ENCODE data around the gene MCTP1.
A peak's percentile ranks its signal among the peaks of the same experiment; 100 is the strongest.
"Not testable (repeated sequence)": the region's sequence is repeated elsewhere in the genome, so short reads cannot be mapped to it uniquely, and the experiment has no call there.

MCTP1 gene

DNA sequence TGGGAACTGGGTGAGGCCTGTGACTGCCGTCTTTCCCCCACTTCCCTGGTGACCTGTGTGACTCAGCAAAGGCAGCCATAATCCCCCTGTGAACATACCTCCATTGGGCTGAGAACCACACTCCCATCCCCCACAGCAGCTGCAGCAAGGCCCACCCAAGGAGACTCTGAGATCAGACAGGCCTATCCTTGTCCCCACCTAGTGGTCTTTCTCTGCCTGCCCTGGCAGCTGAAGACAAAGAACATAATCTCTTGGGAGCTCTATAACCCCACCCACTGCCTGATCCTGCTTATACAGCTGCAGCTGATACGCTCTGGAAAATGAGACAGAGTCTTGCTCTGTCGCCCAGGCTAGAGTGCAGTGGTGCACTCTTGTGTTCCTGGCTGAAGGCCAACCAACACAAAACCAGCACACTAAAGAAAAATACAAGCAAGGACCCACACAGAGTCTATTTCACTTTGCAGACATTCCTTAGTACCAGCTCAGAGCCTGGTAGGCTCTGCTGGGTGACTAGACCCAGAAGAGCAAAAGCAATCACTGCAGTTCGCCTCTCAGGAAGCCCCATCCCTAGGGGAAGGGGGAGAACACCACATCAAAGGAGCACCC, 106.7 kb downstream of the MCTP1 start:
- DNase-seq (ENCODE audit: low spot score), result peak; percentile 57

DNA sequence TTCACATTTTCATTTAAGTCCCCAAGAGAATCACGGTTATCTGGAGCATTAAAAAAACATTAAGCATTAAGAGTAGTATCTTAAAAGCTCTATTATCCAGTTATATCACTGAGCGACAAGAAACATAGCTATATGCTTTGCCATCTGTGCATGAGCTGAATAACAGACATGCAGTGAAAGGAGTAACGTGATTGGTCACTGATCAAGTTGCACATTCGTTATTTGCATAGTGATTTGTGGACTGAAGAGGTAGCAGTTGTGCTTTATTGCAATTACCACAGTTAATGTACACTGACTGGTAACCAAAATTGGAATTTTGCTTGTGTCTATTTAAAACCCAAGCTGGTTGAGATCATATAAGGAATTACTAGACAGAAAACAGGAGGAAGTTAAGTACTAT, 107.4 kb downstream of the MCTP1 start:
- no peak for DNase-seq (ENCODE audit: low spot score)

DNA sequence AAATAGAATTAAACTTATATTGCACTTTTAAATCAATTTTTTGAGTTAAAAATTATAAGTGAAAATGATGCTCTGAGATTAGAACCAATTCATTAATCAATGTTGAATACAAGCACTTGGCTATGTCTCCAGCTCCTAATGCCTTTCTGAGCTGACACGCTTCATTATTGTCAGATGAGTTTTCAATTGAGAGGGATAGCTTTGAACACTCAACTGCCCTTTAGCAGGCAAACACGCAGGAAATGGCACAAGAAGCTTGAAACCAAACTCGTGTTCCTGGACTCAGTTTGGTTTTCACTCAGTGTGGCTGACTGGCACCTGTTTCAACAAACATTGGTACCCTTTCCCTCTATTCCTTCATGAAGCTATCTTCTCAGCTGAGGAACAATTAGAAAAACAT, 109.8 kb downstream of the MCTP1 start:
- DNase-seq (ENCODE audit: low spot score), result no peak

DNA sequence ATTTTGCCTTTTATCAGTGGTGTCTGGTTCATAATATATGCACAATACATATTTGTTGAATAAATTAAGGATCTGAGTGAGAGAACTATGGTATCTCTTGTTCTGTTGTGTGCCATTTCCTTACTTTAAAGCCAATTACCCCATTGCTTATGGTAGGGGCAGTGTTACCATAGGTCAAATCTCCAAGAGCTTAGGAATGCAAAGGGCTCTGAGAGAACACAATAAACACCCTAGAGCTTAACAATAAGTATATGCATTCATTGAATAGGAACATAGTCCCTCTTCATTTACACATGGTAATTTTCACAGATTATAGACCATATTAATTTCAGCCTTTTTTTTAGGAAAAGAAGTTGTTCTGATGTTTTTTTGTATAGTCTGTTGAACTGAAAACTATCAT, 112.2 kb downstream of the MCTP1 start:
- peak; percentile 8 for DNase-seq (ENCODE audit: low spot score)

DNA sequence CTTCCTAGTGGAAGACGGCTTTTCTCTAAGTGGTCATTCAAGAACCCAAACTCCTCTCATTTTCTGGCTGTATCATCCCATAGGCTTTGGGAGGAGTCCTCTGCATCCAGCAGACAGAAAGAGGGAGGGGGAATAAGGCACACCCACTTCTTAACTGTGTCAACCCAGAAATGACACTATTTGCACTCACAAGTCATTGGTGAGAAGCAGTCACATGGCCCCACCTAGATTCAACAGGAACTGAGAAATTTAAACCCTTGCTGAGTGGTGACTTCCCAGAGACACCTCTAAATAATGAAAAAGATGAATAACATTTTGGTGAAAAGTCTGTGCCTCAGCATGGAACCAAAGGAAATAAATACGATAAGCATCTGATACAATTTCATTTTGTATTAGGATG, 120.0 kb downstream of the MCTP1 start:
- DNase-seq (ENCODE audit: low spot score), result no peak

DNA sequence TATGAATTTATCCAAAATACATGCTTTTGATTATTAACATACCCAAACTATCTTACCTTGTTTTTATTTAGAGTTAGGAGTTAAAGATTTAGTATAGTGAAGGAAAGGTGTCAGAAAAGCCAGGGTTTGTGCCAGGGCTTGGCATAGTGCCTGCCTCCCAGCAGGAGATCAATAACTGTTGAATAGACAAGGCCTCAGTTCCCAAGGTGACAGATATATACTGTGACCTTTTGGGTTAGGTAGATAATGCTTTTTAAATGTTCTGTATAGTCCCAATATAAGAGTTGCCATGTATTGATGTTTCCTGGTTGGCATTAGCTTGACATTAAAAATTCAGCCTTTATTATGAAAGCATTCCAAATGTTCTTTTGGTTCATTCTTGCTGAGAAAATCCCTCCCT, 121.8 kb downstream of the MCTP1 start:
- no peak for DNase-seq (ENCODE audit: low spot score)

DNA sequence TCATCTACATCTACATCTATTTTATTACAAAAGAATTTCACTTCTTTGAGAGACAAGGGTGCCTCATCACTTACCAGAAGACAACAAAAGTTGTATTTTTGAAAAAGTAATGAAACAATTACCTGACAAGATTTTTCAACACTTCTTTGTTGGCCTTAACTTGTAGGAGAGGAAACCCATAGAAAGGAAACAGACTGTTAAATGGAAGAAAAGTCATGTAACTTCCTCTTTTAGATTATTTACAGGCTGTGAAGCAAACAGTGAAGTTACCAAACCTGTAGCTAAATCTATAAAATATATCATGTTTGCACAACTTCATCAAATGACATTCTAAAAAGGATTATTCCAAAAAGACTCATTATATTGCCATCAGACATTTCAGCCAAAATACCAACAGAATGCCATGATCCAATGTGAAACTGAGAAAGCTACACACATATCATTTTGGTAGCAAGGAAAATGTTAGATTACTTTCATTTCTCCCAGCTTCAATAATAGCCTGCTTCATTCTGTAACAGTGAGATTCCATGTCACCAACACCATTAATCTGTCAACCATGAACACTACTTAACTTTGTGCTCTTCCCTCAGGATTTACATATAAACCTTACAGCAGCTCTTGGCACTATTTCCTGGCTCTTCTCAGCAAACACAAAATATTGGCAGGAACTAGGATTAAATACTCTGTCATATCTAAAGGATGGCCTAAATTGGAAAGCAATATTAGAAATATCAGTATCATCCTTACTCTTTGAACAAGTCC, 122.5 kb downstream of the MCTP1 start:
- no peak for DNase-seq (ENCODE audit: low spot score)

DNA sequence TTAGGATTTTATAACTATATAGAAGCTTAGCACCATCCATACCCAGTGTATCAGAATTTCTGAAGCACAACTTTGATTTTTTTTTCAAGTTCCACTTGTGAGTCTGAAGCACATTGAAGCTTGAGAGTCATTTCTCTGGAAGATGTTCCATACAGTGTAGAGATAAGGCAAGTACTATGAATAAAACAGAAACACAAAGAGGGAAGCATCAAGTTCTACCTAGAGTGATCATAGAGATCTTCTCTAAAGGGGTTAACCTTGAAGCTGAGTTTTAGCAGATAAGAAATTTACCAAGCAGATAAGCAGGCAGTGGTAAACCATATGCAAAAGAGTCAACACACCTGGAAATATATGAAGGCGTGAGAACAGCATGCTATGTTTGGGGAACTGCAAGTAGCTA, 125.3 kb downstream of the MCTP1 start:
- DNase-seq (ENCODE audit: low spot score), result no peak

DNA sequence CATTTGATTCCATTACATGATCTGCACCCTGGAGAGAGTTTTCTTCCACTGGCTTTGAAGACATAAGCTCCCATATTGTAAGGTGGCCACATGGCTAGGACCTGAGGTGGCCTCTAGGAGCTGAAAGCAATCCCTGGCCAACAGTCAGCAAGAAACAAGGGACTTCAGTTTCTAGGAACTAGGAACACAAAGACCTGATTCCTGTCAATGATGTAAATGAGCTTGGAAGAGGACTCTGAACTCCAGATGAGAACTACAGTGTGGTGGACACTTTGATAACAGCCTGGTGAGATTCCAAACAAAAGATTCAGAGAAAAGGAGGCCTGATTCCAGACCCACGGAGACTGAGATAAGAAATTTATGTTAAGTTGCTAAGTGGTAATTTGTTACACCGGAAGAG, 129.0 kb downstream of the MCTP1 start:
- DNase-seq (ENCODE audit: low spot score), result no peak

DNA sequence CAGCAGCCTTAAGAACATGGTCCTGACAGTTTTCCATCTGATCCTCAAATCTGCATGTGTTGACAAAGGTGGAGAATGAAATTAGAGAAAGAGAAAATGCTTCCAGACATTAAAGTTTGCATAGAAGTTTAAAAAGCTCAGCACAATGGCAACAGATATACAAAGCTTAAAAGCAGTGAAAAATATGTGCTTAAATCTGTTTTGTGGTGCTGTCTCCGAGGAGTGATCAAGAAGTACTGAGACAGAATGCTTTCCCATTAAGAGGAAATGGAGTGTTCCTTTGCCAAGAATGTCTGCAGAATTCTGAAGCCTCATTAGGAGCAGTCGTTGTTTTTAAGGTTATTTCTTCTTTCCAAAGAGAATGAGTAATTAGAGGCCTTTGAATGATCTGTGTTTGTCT, 131.4 kb downstream of the MCTP1 start:
- no peak for DNase-seq (ENCODE audit: low spot score)

DNA sequence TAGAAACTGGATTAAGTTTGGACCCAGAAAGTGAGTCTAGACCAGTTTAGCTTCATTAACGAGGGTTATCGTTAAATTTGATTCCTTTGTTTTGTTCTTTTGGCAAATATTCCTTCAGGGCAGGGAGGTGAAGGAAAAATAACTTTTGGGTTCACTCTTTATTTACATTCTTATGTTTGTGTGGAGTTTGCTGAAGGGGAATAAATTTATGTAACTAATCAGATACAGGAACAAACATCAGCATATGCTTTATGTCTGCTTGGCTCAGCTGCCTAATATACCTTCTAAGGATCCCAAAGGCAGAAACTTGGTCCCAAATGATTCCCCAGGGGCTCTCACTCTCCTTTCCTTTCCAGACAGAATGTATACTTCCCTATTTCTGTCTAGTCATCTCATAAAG, 132.4 kb downstream of the MCTP1 start:
- DNase-seq (ENCODE audit: low spot score), result no peak

DNA sequence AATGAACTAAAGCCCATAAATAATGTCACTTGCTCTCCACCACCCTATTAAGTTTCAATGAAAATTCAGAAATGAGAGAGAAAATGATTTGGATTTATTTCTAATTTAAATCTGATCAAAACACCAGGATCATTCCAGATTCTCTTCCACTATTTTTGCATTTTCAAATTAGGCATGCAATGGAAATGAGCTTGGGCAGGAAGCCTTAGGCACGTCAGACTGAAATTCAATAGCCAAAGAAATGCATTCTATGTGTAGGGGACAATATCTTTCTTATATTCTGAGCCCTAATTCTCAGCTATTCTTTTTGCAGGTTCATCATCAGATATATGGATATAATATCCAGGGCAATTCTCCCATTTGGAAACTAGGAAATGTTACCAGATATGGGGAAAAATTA, 132.8 kb downstream of the MCTP1 start:
- DNase-seq (ENCODE audit: low spot score), result no peak

DNA sequence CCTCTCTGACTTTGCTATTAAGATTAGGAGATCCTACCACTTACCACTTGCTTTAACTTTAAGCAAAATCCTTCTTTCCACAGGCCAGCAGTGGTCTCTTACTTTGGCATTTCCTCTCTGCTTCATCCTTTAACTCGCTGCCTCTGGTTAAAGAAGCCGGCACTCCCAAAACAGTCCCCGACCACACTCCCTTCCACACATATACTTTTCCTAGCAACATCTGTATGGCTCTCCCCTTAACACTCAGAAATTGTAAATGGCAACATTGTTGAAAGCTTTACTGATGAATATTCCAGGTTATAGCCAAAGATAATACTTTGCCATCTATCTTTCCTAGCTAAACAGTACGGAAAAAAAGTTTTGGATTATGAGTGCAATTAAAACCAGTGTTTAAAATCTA, 133.2 kb downstream of the MCTP1 start:
- DNase-seq (ENCODE audit: low spot score), result no peak

DNA sequence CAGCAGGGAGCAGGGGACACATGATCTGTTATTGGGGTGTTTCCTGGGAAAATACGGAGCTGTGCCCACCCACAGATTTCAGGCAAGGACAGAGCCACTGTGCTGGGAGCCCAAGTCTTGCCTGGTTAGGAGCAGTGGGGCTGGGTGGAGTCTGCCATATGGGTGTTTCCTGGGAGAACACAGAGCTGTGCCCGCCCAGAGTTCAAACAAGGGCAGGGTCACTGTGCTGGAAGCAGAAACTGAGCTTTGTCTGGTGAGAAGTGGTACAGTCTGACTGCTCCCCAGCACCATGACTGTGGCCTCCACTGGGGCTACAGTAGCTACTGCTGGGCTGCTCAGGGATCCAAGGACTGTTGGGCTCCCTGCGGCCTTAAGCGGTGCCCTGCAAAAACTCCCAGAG, 135.5 kb downstream of the MCTP1 start:
- DNase-seq (ENCODE audit: low spot score), result no peak

DNA sequence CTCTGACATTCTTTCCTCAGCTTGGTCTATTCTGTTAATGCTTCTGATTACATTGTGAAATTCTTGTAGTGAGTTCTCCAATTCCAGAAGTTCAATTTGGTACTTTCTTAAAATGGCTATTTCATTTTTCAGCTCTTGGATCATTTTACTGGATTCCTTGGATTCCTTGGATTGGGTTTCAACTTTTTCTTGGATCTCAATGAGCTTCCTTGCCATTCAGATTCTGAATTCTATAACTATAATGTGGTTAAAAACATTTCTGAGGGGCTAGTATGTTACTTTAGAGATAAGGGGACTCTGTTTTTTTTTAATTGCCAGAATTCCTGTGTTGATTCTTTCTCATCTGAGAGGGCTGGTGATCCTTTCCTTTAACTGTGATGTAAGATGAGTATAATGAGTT, 136.4 kb downstream of the MCTP1 start:
- DNase-seq (ENCODE audit: low spot score), result no peak

DNA sequence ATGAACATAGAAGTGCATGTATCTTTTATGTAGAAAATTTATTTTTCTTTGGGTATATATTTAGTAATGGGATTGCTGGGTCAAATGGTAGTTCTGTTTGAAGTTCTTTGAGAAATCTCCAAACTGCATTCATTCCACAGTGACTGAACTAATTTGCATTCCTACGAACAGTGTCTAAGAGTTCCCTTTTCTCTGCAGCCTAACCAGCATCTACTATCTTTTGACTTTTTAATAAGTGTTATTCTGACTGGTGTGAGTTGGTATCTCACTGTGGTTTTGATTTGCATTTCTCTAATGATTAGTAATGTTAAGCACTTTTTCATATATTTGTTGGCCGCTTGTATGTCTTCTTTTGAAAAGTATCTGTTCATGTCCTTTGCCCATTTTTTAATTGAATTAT, 141.0 kb downstream of the MCTP1 start:
- DNase-seq (ENCODE audit: low spot score), result not testable (repeated sequence)

DNA sequence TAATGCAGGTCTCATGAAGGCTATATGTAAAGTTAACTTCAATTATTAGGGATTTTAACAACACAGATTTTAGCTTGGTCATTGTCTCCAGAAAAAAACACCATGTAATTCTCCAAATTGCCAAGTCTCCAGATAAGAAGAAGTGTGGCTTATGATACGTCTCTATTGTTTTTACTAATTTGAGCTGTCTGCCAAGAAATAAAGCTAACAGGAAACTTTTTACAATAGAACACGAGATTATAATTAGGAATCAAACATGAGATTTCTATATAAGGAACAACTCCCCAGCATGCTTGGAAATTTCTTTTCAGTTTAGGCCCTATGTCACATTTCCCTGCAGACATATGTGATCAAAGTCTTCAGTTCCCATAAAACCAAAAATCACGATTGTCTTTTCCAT, 142.7 kb downstream of the MCTP1 start:
- DNase-seq (ENCODE audit: low spot score), result no peak

DNA sequence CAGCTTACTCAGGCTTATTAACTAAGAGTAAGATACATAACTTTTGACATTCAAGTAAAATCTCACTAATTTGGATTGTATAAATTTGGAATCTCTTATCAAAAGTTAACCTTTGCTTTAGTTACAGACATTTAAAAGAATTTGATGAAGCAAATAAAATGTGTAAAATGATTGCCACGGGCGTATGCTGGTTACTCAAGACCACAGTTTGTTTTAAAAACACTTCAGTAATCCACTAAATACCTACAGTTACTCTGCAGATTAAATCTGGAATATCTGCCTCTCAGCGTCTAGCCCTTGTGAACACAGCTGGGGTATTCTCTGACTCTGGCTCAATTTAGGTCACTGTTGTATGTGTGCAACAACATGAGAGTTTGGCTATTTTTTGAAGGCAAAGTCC, 143.8 kb downstream of the MCTP1 start:
- no peak for DNase-seq (ENCODE audit: low spot score)

DNA sequence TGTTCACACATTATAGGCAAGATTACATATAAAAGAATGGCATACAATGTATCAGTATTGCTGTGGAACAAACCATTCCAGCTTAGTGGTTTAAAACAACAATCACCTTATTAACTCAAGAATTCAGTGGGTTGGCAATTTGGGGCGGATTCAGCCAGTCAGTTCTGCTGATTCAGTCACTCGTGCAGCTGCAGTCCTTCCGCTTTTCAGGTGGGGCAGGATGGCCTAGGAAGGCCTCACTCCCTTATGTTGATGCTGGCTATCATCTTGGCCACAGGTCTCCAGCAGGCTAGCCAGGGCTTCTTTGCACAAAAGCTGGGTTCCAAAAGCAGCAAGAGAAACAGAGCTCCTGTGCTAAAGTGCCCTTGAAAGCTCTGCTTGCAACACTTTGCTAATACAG, 150.6 kb downstream of the MCTP1 start:
- peak; percentile 14 for DNase-seq (ENCODE audit: low spot score)

DNA sequence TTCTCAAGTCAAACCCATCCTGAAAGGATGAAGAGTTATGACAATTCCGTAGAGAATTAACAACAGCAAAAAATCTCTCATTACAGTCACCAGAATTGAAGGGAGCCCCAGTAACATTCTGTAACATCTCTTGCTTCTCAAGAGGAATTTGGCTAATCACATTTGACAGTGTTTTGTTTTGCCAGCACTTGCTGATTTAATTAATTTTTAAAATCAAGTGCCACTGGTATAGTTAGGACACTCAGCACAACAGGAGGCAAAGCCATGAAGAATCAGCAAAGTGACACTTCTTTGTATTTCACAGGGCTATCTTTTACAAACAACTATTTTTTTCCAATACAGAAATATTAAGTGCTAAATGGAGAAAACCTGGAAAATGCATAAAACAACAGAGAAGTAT, 152.8 kb downstream of the MCTP1 start:
- no peak for DNase-seq (ENCODE audit: low spot score)

DNA sequence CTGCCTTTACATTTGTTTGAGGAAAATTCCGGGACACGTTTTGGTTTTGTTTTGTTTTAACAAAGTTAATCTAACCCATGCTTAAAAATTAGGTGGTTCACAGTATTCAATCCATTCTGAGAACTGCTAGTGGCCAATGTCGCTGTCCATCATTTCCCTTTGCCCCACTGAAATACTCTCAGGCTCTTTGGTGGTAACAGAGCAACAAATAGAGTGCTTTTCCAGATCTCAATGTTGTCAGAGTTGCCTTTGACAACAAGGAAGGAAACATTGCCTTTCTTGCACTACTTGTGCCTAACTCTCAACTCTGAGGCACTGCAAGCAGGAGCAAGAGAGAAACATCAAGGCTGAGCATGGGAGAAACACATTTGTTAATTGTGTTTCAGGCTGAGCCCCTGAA, 154.0 kb downstream of the MCTP1 start:
- no peak for DNase-seq (ENCODE audit: low spot score)

DNA sequence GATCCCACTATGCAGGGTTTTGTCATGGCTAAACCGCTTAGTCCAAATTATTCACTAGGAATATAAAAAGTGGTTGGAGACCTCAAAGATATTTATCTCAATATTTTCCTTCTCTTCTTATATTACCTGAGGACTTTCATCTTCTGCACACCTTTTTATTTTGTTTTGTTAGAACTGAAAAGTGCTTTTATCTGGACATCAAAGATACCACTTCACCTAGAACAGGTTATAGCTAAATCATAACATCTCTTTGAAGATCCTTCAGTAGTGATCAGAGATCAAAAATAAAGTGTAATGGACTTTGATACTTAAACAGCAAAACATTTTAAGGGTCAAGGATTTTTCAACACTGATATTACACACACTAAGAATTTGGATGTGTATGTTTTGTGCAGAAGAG, 160.2 kb downstream of the MCTP1 start:
- DNase-seq (ENCODE audit: low spot score), result no peak

DNA sequence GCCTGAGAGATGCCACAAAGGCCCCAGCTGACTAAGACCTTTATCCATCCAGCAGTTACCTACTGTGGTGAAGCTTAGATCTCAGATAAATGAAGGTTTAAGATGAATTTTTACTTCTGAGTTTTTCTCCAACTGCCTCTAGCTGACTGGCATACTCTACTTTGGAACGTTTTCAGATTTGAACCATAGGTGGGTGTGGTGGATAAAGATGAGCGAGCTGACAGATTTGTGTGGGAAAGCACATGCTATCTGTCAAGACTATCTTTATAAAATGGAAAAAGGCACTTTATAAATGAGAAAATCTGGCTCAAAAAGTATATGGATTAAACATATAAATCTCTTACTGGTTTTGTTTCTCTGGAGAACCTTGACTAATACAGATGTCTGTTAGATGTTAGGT, 160.8 kb downstream of the MCTP1 start:
- DNase-seq (ENCODE audit: low spot score), result no peak

DNA sequence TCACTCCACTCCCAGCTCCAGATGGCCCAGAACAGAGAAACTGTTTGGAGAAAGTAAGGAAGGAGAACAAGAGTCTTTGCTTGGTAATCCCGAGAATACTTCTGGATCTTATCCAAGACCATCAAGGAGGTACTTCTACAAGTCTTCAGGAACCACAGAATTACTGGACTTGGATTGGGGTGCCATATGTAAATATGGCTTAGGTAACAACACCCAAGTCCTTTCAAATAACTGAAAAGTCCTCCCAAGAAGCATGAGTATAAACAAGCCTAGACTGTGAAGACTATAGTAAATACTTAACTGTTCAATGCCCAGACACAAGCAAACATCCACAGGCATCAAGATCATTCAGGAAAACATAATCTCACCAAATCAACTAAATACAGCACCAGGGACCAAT, 170.0 kb downstream of the MCTP1 start:
- no peak for DNase-seq (ENCODE audit: low spot score)
